Lung (tissue), 12 donors: ENCODE measurements around the gene TM6SF1. TPM values are rescaled to one million over a fixed set of nuclear protein-coding genes. Genes with fewer than 3 reads are reported as not detected.
A peak's percentile ranks its signal among the peaks of the same experiment; 100 is the strongest.

Experiments used
- ATAC-seq: fragments of 200-7000 bp; cut with Tn5 transposase; one replicate; pipeline ENCODE4 v1.9.1; 2020; ENCODE audit warnings: moderate number of reproducible peaks; ENCODE audit not compliant: insufficient read depth, low FRiP score
- DNase-seq, 3 donors: peaks; one replicate each; pipeline ENCODE4 v3.0.0-alpha.2; 2013 to 2017
- H3K27ac ChIP-seq, 2 donors: one replicate each; pipeline ENCODE4 v1.5.1; 2013; ENCODE audit warnings: mild to moderate bottlenecking in 2 of 2, moderate library complexity in 2 of 2, control low read depth in 1 of 2, inconsistent platforms in 1 of 2, low read depth in 1 of 2, low read length in 1 of 2
- H3K27me3 ChIP-seq, 3 donors: one replicate each; pipeline ENCODE4 v1.5.1; 2013; ENCODE audit warnings: low read length in 2 of 3; ENCODE audit not compliant: control insufficient read depth in 3 of 3, insufficient read depth in 3 of 3
- H3K36me3 ChIP-seq, 4 donors: one replicate each; pipeline ENCODE4 v1.5.1; 2013; ENCODE audit warnings: low read length in 4 of 4, mild to moderate bottlenecking in 1 of 4, moderate library complexity in 1 of 4; ENCODE audit not compliant: control insufficient read depth in 4 of 4, insufficient read depth in 4 of 4
- H3K4me1 ChIP-seq, 5 donors: one replicate each; pipeline ENCODE4 v1.5.1; 2013; ENCODE audit warnings: low read length in 5 of 5, mild to moderate bottlenecking in 2 of 5, moderate library complexity in 1 of 5; ENCODE audit not compliant: control insufficient read depth in 5 of 5, insufficient read depth in 5 of 5
- H3K4me3 ChIP-seq: one replicate; pipeline ENCODE4 v1.5.1; 2013; ENCODE audit warnings: mild to moderate bottlenecking, control low read depth, moderate library complexity
- H3K9ac ChIP-seq, 2 donors: one replicate each; pipeline ENCODE4 v1.5.1; 2013; ENCODE audit warnings: low read length in 2 of 2, control low read depth in 1 of 2; ENCODE audit not compliant: insufficient read depth in 1 of 2
- H3K9me3 ChIP-seq, 4 donors: one replicate each; pipeline ENCODE4 v1.5.1; 2013; ENCODE audit warnings: low read length in 3 of 4, mild to moderate bottlenecking in 1 of 4, moderate library complexity in 1 of 4; ENCODE audit not compliant: control insufficient read depth in 4 of 4, insufficient read depth in 3 of 4
- CTCF ChIP-seq: IDR thresholded peaks from 2 replicates; pipeline ENCODE4 v1.5.1; 2012; ENCODE audit warnings: mild to moderate bottlenecking; ENCODE audit errors: control extremely low read depth, extremely low read depth
- WGBS, 2 donors: extraction: QIAGEN DNeasy Blood & Tissue Kit; methylation state at CpG; one replicate each; pipeline ENCODE4 v1.1.7; 2013; 5-methylcytosine and 5-hydroxymethylcytosine counted together
- polyA plus RNA-seq, 2 donors: library from polyadenylated mRNA; stranded (reverse); fragments of 200-250 nt; gene quantifications; one replicate each; pipeline ENCODE4 v1.2.1, GENCODE V29; 2013
- total RNA-seq, 2 donors: library from RNA; depleted of rRNA in 1 of 2; stranded (reverse); fragments of >200 nt in 1 of 2; gene quantifications; one replicate each; pipeline ENCODE4 v1.2.1, GENCODE V29; 2014 to 2021
- donor health status: control.
- donor health status: control.
- donor health status: Bipolar disorder and iron deficiency.
- donor health status: healthy.
- donor health status: DM: yes; HTN: yes; CAD: no.

The TM6SF1 gene
- total and polyA plus RNA-seq, 4 donors, result 4.3 to 15.8 (median 13.7) TPM

GRCh38 chr15:83100097-83100646 lies 7.3 kb upstream of the TM6SF1 start:
- Histone ChIP-seq H3K9ac (no peak overlapping the region), H3K4me3 (no peak overlapping the region), H3K27ac (no peak overlapping the region), H3K36me3 (no peaks in the 10 kb centered on the region), H3K9me3 (peaks cover 0 to 3% (median 0%) of the 10 kb centered on the region in 4 donors), H3K4me1 (peaks cover 0 to 3% (median 0%) of the 10 kb centered on the region in 5 donors), H3K27me3 (no peaks in the 10 kb centered on the region)
- 28 to 38% methylated on average over 2 of the region's 2 CpGs for WGBS, 2 donors
- no peak for TF ChIP-seq CTCF
- ATAC-seq (no peak), DNase-seq (peak in 1 of 3 donors; percentile 17)

DNA sequence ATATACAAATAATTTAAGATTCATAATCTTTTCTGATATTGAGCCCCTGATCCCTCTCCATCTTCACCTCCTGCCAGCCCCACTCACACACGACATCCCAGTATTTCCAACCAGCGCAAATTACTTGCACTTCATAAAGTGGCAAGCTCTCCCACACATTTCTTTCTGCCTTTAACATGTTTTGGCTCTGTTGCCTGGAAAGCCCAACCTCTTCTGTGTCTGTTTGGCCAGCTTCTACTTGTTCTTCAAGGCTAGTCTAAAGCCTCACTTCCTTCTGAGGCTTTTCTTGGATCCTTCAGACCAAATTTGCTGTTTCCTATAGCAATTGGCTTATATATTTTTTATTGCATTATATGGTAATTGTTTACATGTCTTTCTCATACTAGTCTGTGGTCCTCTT lies 5.1 kb upstream of the TM6SF1 start:
- no peak for TF ChIP-seq CTCF
- Histone ChIP-seq H3K4me1 (peaks cover 0 to 3% (median 0%) of the 10 kb centered on the region in 5 donors), H3K4me3 (no peak overlapping the region), H3K9ac (no peak overlapping the region), H3K36me3 (no peaks in the 10 kb centered on the region), H3K9me3 (peaks cover 0 to 3% (median 0%) of the 10 kb centered on the region in 4 donors), H3K27ac (no peak overlapping the region), H3K27me3 (peaks cover 0 to 8% (median 5%) of the 10 kb centered on the region in 3 donors)
- DNase-seq (peak in 2 of 3 donors; percentile 47 to 72), ATAC-seq (no peak)
- 71 to 93% methylated on average over 2 of the region's 2 CpGs for whole genome bisulfite sequencing, 2 donors

GRCh38 chr15:83104141-83104540 lies 3.3 kb upstream of the TM6SF1 start:
- Histone ChIP-seq H3K4me1 (peaks cover 0 to 13% (median 0%) of the 10 kb centered on the region in 5 donors), H3K9me3 (no peaks in the 10 kb centered on the region), H3K4me3 (no peak overlapping the region), H3K36me3 (no peaks in the 10 kb centered on the region), H3K27ac (no peak overlapping the region), H3K9ac (no peak overlapping the region), H3K27me3 (peaks cover 0 to 17% (median 15%) of the 10 kb centered on the region in 3 donors)
- DNase-seq, result peak; percentile 41 to 67 (median 42)
- no peak for TF ChIP-seq CTCF
- no peak for ATAC-seq
- 87 to 88% methylated on average over 4 of the region's 4 CpGs for WGBS, 2 donors

DNA sequence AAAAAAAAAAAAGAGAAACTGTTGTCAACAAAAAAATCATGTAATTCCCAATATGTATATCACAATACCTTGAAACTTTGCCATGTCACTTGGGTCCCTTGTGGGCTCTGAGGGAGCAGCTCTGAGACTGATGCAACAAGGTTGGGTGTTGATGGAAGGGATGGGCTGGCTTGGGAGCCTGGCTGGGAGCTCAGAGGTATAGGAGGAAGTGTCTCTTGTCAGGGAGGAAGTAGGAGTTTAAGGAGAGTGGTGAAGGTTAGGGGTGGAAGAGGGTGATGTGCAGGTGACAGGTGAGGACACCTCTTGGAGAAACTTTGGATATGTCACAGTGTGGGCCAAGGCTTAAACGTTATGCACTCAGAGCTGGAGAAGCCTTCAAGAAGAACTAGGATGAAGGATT lies 2.0 kb upstream of the TM6SF1 start:
- Histone ChIP-seq H3K4me3 (no peak overlapping the region), H3K9me3 (no peaks in the 10 kb centered on the region), H3K4me1 (peaks cover 0 to 18% (median 0%) of the 10 kb centered on the region in 5 donors), H3K27ac (no peak overlapping the region), H3K36me3 (no peaks in the 10 kb centered on the region), H3K9ac (no peak overlapping the region), H3K27me3 (peaks cover 0 to 20% (median 19%) of the 10 kb centered on the region in 3 donors)
- no peak for DNase-seq
- TF ChIP-seq CTCF, result no peak
- WGBS, 2 donors, result 74 to 77% methylated on average over 1 of the region's 1 CpG
- ATAC-seq, result no peak
